ENCODE data around the gene CYP11A1.

CYP11A1 gene

GRCh38 chr15:74388363-74388951 is 21.0 kb upstream of the CYP11A1 start:
- no peak for DNase-seq (ENCODE audit: low spot score)

DNA sequence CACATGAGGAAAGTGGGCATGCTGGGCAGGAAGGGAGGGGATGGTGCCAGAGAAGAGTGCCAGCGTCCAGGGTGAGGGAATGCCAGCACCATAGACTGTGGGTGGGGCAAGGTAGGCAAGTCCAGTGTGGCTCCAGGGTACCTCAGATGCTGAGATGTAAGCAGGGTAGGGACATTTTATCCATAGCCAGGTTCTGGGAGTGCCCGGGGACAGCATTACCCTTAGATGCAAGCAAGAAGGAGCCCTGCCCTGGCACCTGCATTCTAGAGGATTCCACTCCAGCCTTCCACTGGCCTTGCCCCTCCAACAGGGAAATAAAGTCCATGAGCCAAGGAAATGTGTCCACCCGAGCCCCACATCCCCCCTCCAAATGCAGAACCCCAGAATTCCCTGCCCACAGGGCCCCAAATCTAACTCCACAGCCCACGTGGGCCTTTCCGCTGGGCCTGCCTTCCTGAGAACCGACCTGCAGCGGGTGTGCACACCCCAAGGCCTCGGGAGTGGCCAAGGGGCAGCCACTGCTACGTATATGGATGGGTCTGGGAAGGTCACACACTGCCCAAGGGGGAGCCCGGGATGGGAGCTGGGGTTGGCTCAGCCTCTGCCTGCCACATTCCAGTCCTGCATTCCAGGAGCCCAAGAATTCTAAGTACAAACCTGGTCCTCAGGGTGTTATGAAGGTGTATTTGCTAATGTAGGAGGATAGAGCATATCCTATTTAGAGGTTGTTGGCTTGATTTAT is 20.3 kb upstream of the CYP11A1 start:
- no peak for DNase-seq (ENCODE audit: low spot score)

GRCh38 chr15:74387141-74387541 is 19.7 kb upstream of the CYP11A1 start:
- no peak for DNase-seq (ENCODE audit: low spot score)

- DNase-seq (ENCODE audit: low spot score), result no peak
These were observed 19.2 kb upstream of the CYP11A1 start for GRCh38 chr15:74386496-74387140.

- DNase-seq (ENCODE audit: low spot score), result no peak
These were observed 18.3 kb upstream of the CYP11A1 start for GRCh38 chr15:74385733-74386132.

DNA sequence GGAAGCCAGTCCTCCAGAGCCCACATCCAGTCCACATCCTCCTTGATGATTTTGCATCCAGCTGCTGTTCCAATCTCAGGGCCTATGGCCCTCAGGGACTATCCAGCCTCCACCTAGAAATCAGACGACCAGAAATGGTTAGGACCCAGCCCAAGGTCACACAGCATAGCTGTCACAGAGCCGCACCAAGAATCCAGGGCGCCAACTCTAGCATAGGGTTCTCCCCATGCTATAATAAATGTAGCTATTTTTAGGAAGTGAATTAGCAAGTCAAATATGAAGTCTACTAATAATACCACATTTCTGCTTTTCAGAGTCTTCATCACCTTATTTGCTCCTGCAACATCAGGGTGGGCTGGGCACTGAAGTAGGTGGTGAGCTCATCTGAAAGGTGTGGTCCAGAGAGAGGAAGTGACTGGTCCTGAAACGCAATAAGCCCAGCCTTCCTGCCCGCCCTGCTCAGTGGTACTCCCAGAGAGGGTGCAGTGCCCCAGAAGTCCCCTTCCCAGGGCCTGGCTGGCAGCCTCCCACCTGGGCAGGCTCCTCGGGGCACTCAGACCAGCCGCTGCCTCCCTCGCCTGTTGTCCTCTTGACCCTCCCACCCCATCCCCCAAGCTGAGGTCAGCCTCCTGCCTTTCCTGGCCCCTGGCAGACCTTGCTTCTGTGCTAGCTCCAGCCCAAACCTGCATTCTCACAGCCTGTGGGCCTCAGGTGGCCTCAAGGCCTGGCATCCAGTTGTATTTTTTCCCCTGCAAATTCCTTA is 17.6 kb upstream of the CYP11A1 start:
- DNase-seq (ENCODE audit: low spot score), result peak; percentile 56

DNA sequence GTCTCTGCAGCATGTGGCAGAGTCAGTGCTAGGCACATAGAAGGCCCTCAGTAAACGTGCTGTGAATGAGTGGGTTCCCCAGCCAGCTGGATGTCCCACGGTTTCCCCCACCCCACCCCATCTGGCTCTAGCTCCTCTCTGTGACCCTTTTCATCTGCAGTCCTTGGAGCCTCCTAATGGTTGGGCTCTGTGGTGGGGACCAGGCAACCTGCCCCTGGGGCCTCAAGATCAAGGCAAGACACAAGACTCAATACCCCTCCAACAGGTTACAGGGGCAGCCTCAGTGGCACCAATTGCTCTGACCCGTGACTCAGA is 17.1 kb upstream of the CYP11A1 start:
- no peak for DNase-seq (ENCODE audit: low spot score)

- peak; percentile 58 for DNase-seq (ENCODE audit: low spot score)
These were observed 16.5 kb upstream of the CYP11A1 start for GRCh38 chr15:74383695-74384565.

- no peak for DNase-seq (ENCODE audit: low spot score)
These were observed 15.8 kb upstream of the CYP11A1 start for GRCh38 chr15:74383286-74383685.

DNA sequence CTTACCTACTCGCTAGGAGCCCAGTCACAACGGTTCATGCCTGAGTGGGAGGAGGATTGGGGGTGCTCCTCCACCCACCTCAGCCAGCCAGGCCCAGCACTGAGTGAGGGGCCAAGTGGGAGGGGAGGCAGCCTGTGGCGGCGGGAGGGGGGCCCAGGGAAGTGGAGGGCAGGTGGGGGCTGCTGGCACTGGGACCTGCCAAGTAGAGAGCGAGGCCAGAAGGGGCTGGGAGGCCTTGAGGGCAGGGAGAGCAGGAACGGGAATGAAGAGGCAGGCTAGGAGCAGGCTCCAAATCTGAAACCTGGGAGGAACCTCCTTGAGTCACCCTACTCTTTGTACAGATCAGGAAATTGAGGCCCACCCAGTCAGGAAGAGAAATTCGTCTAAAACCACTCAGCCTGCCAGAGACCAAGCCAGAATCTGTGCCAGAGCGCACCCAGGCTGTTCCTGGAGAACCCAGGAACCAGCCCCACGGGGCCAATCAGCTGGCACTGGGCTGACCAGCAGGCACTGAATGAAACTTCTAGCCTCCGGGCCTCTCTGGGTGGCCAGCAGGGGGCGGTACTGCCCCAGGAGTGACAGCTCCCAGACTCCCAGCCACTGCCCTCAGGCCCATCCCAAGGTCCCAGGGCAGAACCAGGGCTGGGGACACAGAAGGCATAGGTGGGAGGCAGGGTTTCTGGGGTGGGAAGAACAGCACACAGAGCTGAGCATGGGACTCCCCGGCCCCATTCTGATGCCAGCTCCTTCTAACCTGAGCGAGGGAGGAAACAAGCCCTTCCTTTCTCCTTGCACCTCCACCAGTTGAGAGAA is 14.8 kb upstream of the CYP11A1 start:
- peak; percentile 76 for DNase-seq (ENCODE audit: low spot score)

- no peak for DNase-seq (ENCODE audit: low spot score)
These were observed 14.0 kb upstream of the CYP11A1 start for GRCh38 chr15:74381481-74381880.

DNA sequence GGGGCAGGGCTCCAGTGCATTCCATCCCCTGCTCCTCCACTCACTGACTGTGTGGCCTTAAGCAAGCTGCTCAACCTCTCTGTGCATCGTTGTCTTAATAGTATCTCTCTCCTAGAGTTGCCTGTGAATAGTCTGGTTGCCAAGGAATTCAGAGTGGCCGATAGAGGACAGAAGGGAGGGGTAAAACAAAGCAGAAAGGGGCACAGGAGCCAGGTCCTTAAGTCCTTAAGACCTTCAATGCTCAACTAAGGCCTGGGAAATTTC is 13.7 kb upstream of the CYP11A1 start:
- no peak for DNase-seq (ENCODE audit: low spot score)

DNA sequence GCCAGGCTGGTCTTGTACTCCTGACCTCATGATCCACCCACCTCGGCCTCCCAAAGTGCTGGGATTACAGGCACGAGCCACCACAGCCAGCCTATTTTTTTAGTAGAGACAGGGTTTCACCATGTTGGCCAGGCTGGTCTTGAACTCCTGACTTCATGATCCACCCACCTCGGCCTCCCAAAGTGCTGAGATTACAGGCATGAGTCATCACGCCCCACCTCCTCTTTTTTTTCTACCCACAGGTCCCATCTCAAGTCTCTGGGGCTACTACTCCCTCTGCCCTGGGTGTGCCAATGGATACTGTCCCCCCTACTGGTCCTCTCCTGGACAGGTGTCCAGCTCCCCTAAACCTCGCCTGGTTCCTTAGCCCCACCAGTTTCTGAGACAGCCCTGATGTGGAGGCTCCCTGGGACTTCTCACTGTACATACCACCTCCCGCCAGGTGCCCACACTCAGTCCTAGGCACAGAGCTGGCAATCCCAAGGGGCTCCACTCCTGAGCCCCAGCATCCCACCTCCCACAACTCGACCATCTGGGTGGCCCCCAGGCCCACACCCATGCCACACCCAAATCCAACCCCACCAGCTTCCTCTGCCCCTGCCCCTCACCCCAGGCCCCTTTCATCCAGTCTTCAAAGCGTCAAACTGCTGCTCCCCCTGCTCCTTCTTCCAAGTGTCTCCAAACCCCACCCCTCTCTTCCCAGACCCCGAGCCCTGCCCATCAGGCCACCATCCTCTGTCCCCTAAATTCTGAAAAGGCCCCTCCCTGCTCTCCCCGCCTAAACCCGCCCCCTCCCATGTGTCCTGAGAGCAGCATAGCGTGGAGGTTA is 13.1 kb upstream of the CYP11A1 start:
- DNase-seq (ENCODE audit: low spot score), result no peak

DNA sequence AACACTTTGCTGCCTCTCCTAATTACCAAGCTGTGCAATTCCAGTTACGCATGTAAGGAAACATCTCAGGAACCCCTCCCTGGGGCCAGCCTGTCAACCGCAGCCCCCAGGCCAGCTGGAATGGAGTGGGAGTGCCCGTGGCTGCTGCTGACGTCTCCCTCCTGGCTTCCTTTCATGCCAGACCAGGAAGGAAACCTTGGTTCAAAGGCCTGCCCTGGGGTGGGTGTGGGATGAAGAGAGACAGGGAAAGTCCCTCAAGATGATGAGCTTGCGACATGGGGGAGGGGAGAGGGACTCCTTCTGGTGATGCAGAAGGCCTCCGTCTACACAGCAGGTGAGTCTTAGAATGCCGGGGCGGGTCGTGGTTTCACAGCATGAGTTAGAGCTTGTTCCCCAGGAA is 11.4 kb upstream of the CYP11A1 start:
- DNase-seq (ENCODE audit: low spot score), result no peak

GRCh38 chr15:74377831-74378766 is 10.7 kb upstream of the CYP11A1 start:
- DNase-seq (ENCODE audit: low spot score), result no peak

DNA sequence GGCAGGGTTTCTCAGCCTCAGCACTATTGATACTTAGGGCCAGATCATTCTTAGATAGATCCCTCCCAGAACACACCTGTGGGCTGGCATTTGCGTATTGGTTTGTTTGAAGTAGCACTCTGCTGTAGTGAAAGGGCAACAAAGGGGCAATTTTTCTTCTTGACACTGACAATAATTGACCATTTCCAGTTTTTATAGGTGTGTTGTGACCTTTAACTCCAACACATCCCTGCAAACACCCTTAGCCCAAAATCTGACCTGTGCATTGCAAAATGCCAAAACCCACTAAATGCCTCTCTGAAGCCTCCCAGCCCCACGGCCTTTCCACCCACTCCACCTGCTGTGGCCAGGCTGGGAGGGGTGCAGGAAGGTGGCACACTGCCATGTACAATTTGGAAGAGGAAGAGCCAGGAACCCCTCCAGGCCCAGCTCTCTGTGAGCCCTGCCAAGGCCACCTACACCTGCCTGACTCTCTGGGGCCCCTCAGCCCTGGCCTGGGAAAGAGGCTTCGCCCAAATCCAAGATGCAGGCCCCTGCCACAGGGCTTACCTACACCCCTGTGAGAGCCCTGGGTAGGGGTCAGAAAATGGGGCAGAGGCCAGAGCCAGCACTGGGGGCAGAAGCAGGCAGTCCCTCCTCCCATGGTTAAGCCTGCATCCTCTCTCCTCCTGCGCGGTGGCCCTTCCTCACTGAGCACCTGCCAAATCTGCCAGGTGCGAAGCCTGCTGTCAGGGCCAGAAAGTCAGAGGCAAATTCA is 9.6 kb upstream of the CYP11A1 start:
- DNase-seq (ENCODE audit: low spot score), result no peak

DNA sequence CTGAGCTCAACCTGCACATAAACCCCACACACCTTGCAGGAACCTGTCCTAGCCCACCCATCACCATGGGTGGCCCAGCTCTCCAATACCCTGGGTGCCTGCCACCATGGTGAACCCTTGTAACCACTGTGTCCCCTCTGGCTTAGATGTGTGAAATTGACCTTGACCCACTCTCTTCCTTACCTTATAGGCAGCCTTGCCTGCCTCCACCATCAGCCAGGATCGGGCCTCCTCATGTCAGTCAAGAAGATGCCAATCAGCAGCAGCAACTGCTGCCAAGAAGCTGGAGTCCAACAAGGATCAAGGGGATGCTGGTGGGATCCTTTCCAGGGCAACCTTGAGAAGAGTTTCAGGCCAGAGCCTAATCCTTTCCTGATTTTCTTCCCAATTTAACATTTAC is 8.8 kb upstream of the CYP11A1 start:
- DNase-seq (ENCODE audit: low spot score), result no peak

- peak; percentile 87 for DNase-seq (ENCODE audit: low spot score)
These were observed 7.9 kb upstream of the CYP11A1 start for GRCh38 chr15:74375303-74375693.
